Loucy (cell line): ENCODE results near the gene FARP1.

Source experiments
- CTCF ChIP-seq: fragments of 200-600 bp; sonication (generic); conservative IDR thresholded peaks from 2 replicates; pipeline ENCODE4 v1.5.1; 2014; ENCODE audit warnings: mild to moderate bottlenecking, antibody characterized with exemption, low read length
- EZH2phosphoT487 ChIP-seq: fragments of 200-600 bp; IDR thresholded peaks from 2 replicates; pipeline ENCODE4 v1.6.1; 2018; ENCODE audit warnings: antibody characterized with exemption, mild to moderate bottlenecking, moderate library complexity, borderline replicate concordance

- TF ChIP-seq CTCF (no peak), EZH2phosphoT487 (no peak)
Observed at GRCh38 chr13:98190889-98191444, 48.1 kb downstream of the FARP1 start.
